Measurements from ENCODE around the gene RDH13.

DNA sequence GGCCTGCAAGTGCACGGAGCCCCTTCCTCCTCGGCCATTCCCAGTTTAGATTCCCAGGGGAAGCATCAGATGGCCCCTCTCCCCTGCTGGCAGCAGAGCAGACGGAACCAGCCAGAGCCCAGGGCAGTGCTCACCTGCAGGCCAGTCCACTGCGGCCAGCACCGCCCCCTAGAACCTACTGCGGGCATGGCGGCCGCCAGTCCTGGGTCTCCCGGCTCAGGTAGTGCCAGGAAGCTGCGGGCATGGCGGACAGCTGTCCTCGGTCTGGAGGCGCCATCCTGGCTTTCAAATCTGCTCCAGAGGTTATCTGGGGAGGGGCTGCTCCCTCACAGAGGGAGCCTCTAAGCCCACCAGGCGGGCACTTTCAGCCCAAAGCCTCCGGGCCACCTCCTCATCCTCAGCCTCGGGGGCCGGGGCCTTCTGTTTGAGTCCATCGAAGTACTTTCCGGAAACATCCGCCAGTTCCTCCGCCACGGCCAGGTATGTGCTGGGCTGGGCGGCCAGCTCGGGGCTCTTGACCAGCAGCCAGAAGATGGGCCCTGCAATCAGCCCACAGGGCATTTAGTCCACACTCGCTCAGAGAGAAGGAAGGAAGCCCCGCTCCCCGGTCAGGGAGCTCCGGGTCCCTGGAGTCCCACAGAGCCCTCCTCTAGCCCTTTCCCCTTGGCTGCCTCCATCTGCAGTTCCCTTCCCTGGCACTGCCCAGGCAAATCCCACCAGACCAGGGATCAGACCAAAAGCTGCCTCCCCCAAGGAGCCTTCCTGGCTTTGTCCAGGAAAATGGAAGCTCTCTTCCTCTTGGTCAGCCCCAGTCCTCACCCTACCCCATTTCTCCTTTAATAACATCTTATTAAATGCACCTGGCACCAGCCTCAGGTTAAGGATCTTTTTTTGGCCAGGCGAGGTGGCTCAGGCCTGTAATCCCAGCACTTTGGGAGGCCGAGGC, 17.9 kb downstream of the RDH13 start:
- TF ChIP-seq POLR2A (IDR thresholded peaks at IDR 0.05) (no peak), EP300 (IDR thresholded peaks at IDR 0.05) (no peak)
- TF ChIP-seq, protein P1, sequence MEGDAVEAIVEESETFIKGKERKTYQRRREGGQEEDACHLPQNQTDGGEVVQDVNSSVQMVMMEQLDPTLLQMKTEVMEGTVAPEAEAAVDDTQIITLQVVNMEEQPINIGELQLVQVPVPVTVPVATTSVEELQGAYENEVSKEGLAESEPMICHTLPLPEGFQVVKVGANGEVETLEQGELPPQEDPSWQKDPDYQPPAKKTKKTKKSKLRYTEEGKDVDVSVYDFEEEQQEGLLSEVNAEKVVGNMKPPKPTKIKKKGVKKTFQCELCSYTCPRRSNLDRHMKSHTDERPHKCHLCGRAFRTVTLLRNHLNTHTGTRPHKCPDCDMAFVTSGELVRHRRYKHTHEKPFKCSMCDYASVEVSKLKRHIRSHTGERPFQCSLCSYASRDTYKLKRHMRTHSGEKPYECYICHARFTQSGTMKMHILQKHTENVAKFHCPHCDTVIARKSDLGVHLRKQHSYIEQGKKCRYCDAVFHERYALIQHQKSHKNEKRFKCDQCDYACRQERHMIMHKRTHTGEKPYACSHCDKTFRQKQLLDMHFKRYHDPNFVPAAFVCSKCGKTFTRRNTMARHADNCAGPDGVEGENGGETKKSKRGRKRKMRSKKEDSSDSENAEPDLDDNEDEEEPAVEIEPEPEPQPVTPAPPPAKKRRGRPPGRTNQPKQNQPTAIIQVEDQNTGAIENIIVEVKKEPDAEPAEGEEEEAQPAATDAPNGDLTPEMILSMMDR (IDR thresholded peaks at IDR 0.05), result no peak

Data from ovary (tissue), 3 donors.